GM18502 (cell line): ENCODE data around the gene GRM2.

Source experiments
- ATAC-seq: cut with Tn5 transposase; IDR thresholded peaks from one replicate; pipeline ENCODE4 v1.9.1; 2021; ENCODE audit warnings: mild to moderate bottlenecking; ENCODE audit not compliant: unreplicated experiment, poor library complexity

Gene GRM2

GRCh38 chr3:51703761-51704510, 2.9 kb upstream of the GRM2 start:
- no peak for ATAC-seq

- no peak for ATAC-seq
Observed at GRCh38 chr3:51704511-51704950, 2.3 kb upstream of the GRM2 start.

GRCh38 chr3:51705276-51706020, 1.4 kb upstream of the GRM2 start:
- ATAC-seq, result no peak

GRCh38 chr3:51706021-51706485, 815 bp upstream of the GRM2 start:
- no peak for ATAC-seq

GRCh38 chr3:51708216-51708845, 1.5 kb downstream of the GRM2 start:
- no peak for ATAC-seq

GRCh38 chr3:51709004-51709420, 2.1 kb downstream of the GRM2 start:
- no peak for ATAC-seq

- ATAC-seq, result no peak
Observed at GRCh38 chr3:51709675-51710074, 2.8 kb downstream of the GRM2 start.

GRCh38 chr3:51710631-51711351, 3.9 kb downstream of the GRM2 start:
- no peak for ATAC-seq

- no peak for ATAC-seq
Observed at GRCh38 chr3:51711352-51712037, 4.6 kb downstream of the GRM2 start.

- ATAC-seq, result no peak
Observed at GRCh38 chr3:51712038-51712420, 5.2 kb downstream of the GRM2 start.

GRCh38 chr3:51712511-51712931, 5.7 kb downstream of the GRM2 start:
- ATAC-seq, result no peak

GRCh38 chr3:51712963-51713362, 6.1 kb downstream of the GRM2 start:
- ATAC-seq, result no peak

- ATAC-seq, result no peak
Observed at GRCh38 chr3:51715231-51715976, 8.5 kb downstream of the GRM2 start.

GRCh38 chr3:51715977-51716294, 9.1 kb downstream of the GRM2 start:
- no peak for ATAC-seq

GRCh38 chr3:51716805-51717204, 9.9 kb downstream of the GRM2 start:
- ATAC-seq, result no peak

GRCh38 chr3:51717446-51717845, 10.6 kb downstream of the GRM2 start:
- no peak for ATAC-seq

GRCh38 chr3:51717947-51718346, 11.1 kb downstream of the GRM2 start:
- no peak for ATAC-seq

- ATAC-seq, result no peak
Observed at GRCh38 chr3:51718547-51719409, 11.9 kb downstream of the GRM2 start.
